GM23248 (cell line): ENCODE data around the gene SP2. TPM values are rescaled to one million over a fixed set of nuclear protein-coding genes. Genes with fewer than 3 reads are reported as not detected.

Experiments
- DNase-seq: peaks from one replicate; pipeline ENCODE4 v3.0.0-alpha.2; 2015
- H2AFZ ChIP-seq: fragments of 200-600 bp; sonication (generic); 2 replicates; pipeline ENCODE4 v1.6.1; 2016; ENCODE audit warnings: antibody characterized with exemption
- H3F3A ChIP-seq: fragments of 200-600 bp; sonication (generic); 2 replicates; pipeline ENCODE4 v1.6.1; 2016; ENCODE audit warnings: mild to moderate bottlenecking, antibody characterized with exemption, mixed run types; ENCODE audit not compliant: insufficient read depth
- H3K27ac ChIP-seq: fragments of 200-600 bp; sonication (generic); 2 replicates; pipeline ENCODE4 v1.5.1; 2016; ENCODE audit warnings: mild to moderate bottlenecking
- H3K27me3 ChIP-seq: fragments of 200-600 bp; sonication (generic); replicated peaks from 2 replicates; pipeline ENCODE4 v1.6.1; 2016; ENCODE audit warnings: mild to moderate bottlenecking; ENCODE audit not compliant: insufficient read depth
- H3K36me3 ChIP-seq: fragments of 200-600 bp; sonication (generic); 2 replicates; pipeline ENCODE4 v1.6.1; 2016; ENCODE audit warnings: low read depth, mild to moderate bottlenecking
- H3K4me1 ChIP-seq: fragments of 200-600 bp; sonication (generic); 2 replicates; pipeline ENCODE4 v1.6.1; 2016; ENCODE audit warnings: mild to moderate bottlenecking; ENCODE audit not compliant: insufficient read depth
- H3K4me2 ChIP-seq: fragments of 200-600 bp; sonication (generic); one replicate; pipeline ENCODE4 v1.6.1; 2016; ENCODE audit warnings: mild to moderate bottlenecking; ENCODE audit not compliant: unreplicated experiment
- H3K4me3 ChIP-seq: fragments of 200-600 bp; sonication (generic); 2 replicates; pipeline ENCODE4 v1.5.1; 2016; ENCODE audit warnings: mild to moderate bottlenecking
- H3K79me2 ChIP-seq: fragments of 200-600 bp; sonication (generic); 2 replicates; pipeline ENCODE4 v1.6.1; 2016; ENCODE audit warnings: mild to moderate bottlenecking; ENCODE audit not compliant: insufficient read depth
- H3K9ac ChIP-seq: fragments of 200-600 bp; sonication (generic); 2 replicates; pipeline ENCODE4 v1.6.1; 2016; ENCODE audit warnings: mild to moderate bottlenecking
- H3K9me2 ChIP-seq: fragments of 200-600 bp; sonication (generic); 2 replicates; pipeline ENCODE4 v1.6.1; 2016; ENCODE audit warnings: mixed run types, mild to moderate bottlenecking, moderate library complexity; ENCODE audit not compliant: insufficient read depth
- H3K9me3 ChIP-seq: fragments of 200-600 bp; sonication (generic); one replicate; pipeline ENCODE4 v1.6.1; 2017; ENCODE audit warnings: low read depth
- H4K20me1 ChIP-seq: fragments of 200-600 bp; sonication (generic); 2 replicates; pipeline ENCODE4 v1.6.0; 2016; ENCODE audit not compliant: insufficient read depth
- EZH2 ChIP-seq: fragments of 200-600 bp; sonication (generic); IDR thresholded peaks from 2 replicates; pipeline ENCODE4 v1.6.1; 2018; ENCODE audit warnings: antibody characterized with exemption, mild to moderate bottlenecking; ENCODE audit not compliant: insufficient read depth, poor library complexity, severe bottlenecking
- EZH2phosphoT487 ChIP-seq: fragments of 200-600 bp; sonication (generic); IDR thresholded peaks from 2 replicates; pipeline ENCODE4 v1.6.1; 2018; ENCODE audit warnings: antibody characterized with exemption, moderate library complexity, mild to moderate bottlenecking, low read depth; ENCODE audit not compliant: insufficient read depth
- WGBS, 2 experiments: methylation state at CpG; one replicate each; pipeline ENCODE4 v1.1.6; 2015 to 2017; ENCODE audit warnings: low lambda C conversion rate in 2 of 2, low coverage in 1 of 2; ENCODE audit errors: missing lambda C conversion rate in 2 of 2; 5-methylcytosine and 5-hydroxymethylcytosine counted together
- in situ Hi-C: fragments of 300-500 bp; cut with MboI; formaldehyde crosslinking; loops from 2 replicates; pipeline ENCODE4 v1.15.0; 2020
- polyA plus RNA-seq: library from polyadenylated mRNA; unstranded; fragments of >200 nt; fragmentation: Nextera tagmentation; extraction: Ambion mirVana; gene quantifications from 2 replicates; pipeline ENCODE4 v1.2.1, GENCODE V29; 2016
- total RNA-seq: library from RNA; depleted of rRNA; stranded (reverse); fragments of >200 nt; shearing (Covaris generic); gene quantifications from 2 replicates; pipeline ENCODE4 v1.2.3, GENCODE V29; 2014

SP2 gene
- total and polyA plus RNA-seq, 2 experiments from 2014 or later = 3.2 to 14.2 TPM

GRCh38 chr17:47867813-47868533, 28.1 kb upstream of the SP2 start:
- in situ Hi-C loops = no loop called here
- H4K20me1 ChIP-seq = no peaks in the 10 kb centered on the region

GRCh38 chr17:47869114-47869513, 26.9 kb upstream of the SP2 start:
- no peaks in the 10 kb centered on the region for H3K79me2 ChIP-seq
- H3K4me1 ChIP-seq = peaks cover 13% of the 10 kb centered on the region
- peaks cover 26% of the 10 kb centered on the region for H3K27me3 ChIP-seq
- no peak overlapping the region for H3K4me3 ChIP-seq
- H3K9ac ChIP-seq = no peak overlapping the region
- no peaks in the 10 kb centered on the region for H3K9me2 ChIP-seq
- H3K36me3 ChIP-seq = no peaks in the 10 kb centered on the region
- DNase-seq = no peak
- H2AFZ ChIP-seq = no peak overlapping the region
- WGBS, 2 experiments = 49 to 58% methylated on average over 2 of the region's 2 CpGs
- H4K20me1 ChIP-seq = no peaks in the 10 kb centered on the region
- H3F3A ChIP-seq = no peaks in the 10 kb centered on the region
- in situ Hi-C loops = no loop called here
- no peaks in the 10 kb centered on the region for H3K9me3 ChIP-seq
- H3K27ac ChIP-seq = no peak overlapping the region
- TF ChIP-seq EZH2phosphoT487 = no peak
- TF ChIP-seq EZH2 = no peak
- H3K4me2 ChIP-seq = no peak overlapping the region

More at GRCh38 chr17:47867813-47868533, 28.1 kb upstream of the SP2 start:
- Histone ChIP-seq H3K4me3 (no peak overlapping the region), H3K4me2 (no peak overlapping the region), H3K9me2 (no peaks in the 10 kb centered on the region), H3F3A (no peaks in the 10 kb centered on the region), H3K9me3 (no peaks in the 10 kb centered on the region), H3K79me2 (no peaks in the 10 kb centered on the region), H3K27me3 (peaks cover 23% of the 10 kb centered on the region), H2AFZ (no peak overlapping the region), H3K36me3 (no peaks in the 10 kb centered on the region), H3K9ac (no peak overlapping the region), H3K27ac (no peak overlapping the region), H3K4me1 (peaks cover 17% of the 10 kb centered on the region)
- no peak for TF ChIP-seq EZH2phosphoT487
- no peak for TF ChIP-seq EZH2
- no peak for DNase-seq
- 74 to 77% methylated on average over 11 of the region's 11 CpGs for WGBS, 2 experiments

- Histone ChIP-seq H3K9me2 (no peaks in the 10 kb centered on the region), H4K20me1 (no peaks in the 10 kb centered on the region), H3K4me1 (0 out of 2 replicates have a peak, but pooled peaks cover 7% of the 10 kb centered on the region), H3K9ac (no peak overlapping the region), H3K4me3 (no peak overlapping the region), H3F3A (no peaks in the 10 kb centered on the region), H3K27me3 (peaks cover 26% of the 10 kb centered on the region), H3K79me2 (no peaks in the 10 kb centered on the region), H3K4me2 (no peak overlapping the region), H3K9me3 (no peaks in the 10 kb centered on the region), H3K27ac (no peak overlapping the region), H2AFZ (no peak overlapping the region), H3K36me3 (no peaks in the 10 kb centered on the region)
- in situ Hi-C loops = no loop called here
- TF ChIP-seq EZH2 (no peak), EZH2phosphoT487 (no peak)
- WGBS, 2 experiments = 0 to 13% methylated on average over 1 of the region's 1 CpG
- DNase-seq = no peak
Measured at GRCh38 chr17:47870056-47870455, 26.0 kb upstream of the SP2 start.

GRCh38 chr17:47871048-47871447, 25.0 kb upstream of the SP2 start:
- Histone ChIP-seq H3K9ac (no peak overlapping the region), H2AFZ (no peak overlapping the region), H3K36me3 (no peaks in the 10 kb centered on the region), H3K9me2 (no peaks in the 10 kb centered on the region), H4K20me1 (no peaks in the 10 kb centered on the region), H3K4me2 (no peak overlapping the region), H3K4me3 (no peak overlapping the region), H3K4me1 (0 out of 2 replicates have a peak, but pooled peaks cover 13% of the 10 kb centered on the region), H3K9me3 (no peaks in the 10 kb centered on the region), H3K79me2 (no peaks in the 10 kb centered on the region), H3K27me3 (peaks cover 26% of the 10 kb centered on the region), H3F3A (no peaks in the 10 kb centered on the region), H3K27ac (no peak overlapping the region)
- no peak for DNase-seq
- TF ChIP-seq EZH2phosphoT487 = no peak
- TF ChIP-seq EZH2 = no peak
- in situ Hi-C loops = no loop called here
